Kidney epithelial cell (primary cell): Measurements from ENCODE around the gene ANK3. TPM values are rescaled to one million over a fixed set of nuclear protein-coding genes. Genes with fewer than 3 reads are reported as not detected.

Experiments
- DNase-seq: peaks from one replicate; pipeline ENCODE4 v3.0.0-alpha.2; 2010; ENCODE audit warnings: low read depth
- H3K27me3 ChIP-seq: 2 replicates; pipeline ENCODE4 v1.6.0; 2011; ENCODE audit warnings: low read length; ENCODE audit not compliant: control insufficient read depth, insufficient read depth
- H3K36me3 ChIP-seq: 2 replicates; pipeline ENCODE4 v1.5.1; 2011; ENCODE audit warnings: low read length; ENCODE audit not compliant: control insufficient read depth, insufficient read depth
- H3K4me3 ChIP-seq: 2 replicates; pipeline ENCODE4 v1.5.1; 2011; ENCODE audit warnings: low read depth, mild to moderate bottlenecking, control low read depth, low read length
- CTCF ChIP-seq: IDR thresholded peaks from 2 replicates; pipeline ENCODE4 v1.5.1; 2011; ENCODE audit warnings: mild to moderate bottlenecking, moderate library complexity, low read length, control low read depth, inconsistent platforms; ENCODE audit not compliant: insufficient read depth, poor library complexity, severe bottlenecking
- total RNA-seq: library from RNA; depleted of rRNA; stranded (reverse); fragments of >200 nt; gene quantifications from 2 replicates; pipeline ENCODE4 v1.2.3, GENCODE V29; 2015

The ANK3 gene
- total RNA-seq, 1 donor from 2014 or later: 14.8 TPM

DNA sequence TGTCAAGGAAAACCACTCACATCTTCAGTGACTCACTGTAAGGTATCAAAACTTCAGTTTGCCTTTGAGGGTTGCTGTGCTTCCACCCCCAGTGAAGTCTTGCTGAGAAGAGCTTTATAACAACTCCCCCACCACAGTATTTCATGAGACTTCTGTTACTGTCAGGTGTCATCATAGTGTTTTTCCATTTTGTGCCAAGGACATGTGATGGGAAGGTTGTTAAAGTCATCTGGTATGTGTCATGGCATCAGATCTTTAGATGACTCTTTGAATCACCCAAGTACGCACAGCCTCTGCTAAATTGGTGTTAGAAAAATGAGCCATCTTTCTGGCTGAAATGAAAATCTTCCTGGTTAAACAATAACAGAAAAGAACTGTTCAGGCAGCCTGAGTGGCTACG, 368.3 kb downstream of the ANK3 start:
- Histone ChIP-seq H3K27me3 (no peaks in the 10 kb centered on the region), H3K36me3 (no peaks in the 10 kb centered on the region), H3K4me3 (no peak overlapping the region)
- TF ChIP-seq CTCF: no peak
- DNase-seq: no peak

DNA sequence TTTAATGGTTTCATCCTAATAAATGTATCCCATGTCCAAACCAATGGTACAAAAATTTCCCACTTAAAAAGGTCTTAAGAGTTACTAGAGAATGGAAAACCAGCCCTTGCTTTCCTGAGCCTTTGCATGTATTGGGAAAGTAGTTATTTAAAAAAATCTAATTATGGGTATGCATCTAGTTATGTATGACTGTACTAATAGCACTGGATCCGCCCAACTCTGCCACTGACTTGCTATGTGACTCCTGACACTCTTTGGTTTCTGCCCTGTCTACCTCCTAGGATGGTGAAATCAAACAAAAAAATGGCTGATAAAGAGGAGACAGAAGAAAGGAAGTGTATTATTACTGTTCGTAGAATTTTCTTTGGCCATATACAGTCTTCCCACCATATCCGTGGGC, 372.9 kb downstream of the ANK3 start:
- H3K4me3 ChIP-seq: no peak overlapping the region
- no peak for DNase-seq
- H3K36me3 ChIP-seq: no peaks in the 10 kb centered on the region
- no peaks in the 10 kb centered on the region for H3K27me3 ChIP-seq
- TF ChIP-seq CTCF: no peak

DNA sequence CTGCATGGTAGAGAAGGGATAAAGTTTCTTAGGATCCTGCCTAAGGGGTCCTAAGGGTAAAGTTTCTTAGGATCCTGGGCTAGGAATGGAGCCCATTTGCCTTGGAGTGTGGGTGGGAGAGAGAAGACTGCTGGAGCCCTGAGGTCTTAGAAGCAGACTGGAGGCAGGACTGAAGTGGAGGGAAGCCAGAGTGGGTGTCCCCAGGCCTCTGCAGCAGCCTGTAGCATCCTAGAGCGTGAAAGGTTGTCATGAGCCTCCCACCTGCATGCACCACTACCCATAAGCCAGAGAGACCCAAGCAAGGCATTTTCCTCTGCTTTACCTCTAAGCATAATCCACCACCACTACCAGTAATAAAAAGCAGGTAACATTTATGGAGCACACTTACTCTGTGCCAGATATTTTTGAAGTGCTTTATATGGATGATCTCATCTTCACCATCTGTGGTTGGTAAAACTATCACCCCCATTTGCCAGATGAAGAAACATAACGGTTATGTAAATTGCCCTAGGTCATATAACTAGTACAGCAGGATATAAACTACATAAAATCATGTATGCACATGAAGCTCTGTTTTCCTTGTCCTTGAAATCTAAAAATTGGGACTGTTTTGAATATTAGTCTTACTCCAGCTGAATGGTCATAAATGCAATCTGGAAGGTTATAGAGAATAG, 379.8 kb downstream of the ANK3 start:
- H3K36me3 ChIP-seq: no peaks in the 10 kb centered on the region
- H3K4me3 ChIP-seq: no peak overlapping the region
- no peaks in the 10 kb centered on the region for H3K27me3 ChIP-seq
- no peak for TF ChIP-seq CTCF
- no peak for DNase-seq

GRCh38 chr10:60009276-60009675, 380.4 kb downstream of the ANK3 start:
- no peaks in the 10 kb centered on the region for H3K27me3 ChIP-seq
- DNase-seq: no peak
- H3K4me3 ChIP-seq: no peak overlapping the region
- no peak for TF ChIP-seq CTCF
- H3K36me3 ChIP-seq: no peaks in the 10 kb centered on the region

GRCh38 chr10:60008816-60009215, 380.9 kb downstream of the ANK3 start:
- TF ChIP-seq CTCF: no peak
- no peaks in the 10 kb centered on the region for H3K27me3 ChIP-seq
- H3K36me3 ChIP-seq: no peaks in the 10 kb centered on the region
- no peak for DNase-seq
- no peak overlapping the region for H3K4me3 ChIP-seq

GRCh38 chr10:60006062-60006461, 383.6 kb downstream of the ANK3 start:
- no peaks in the 10 kb centered on the region for H3K36me3 ChIP-seq
- no peak for TF ChIP-seq CTCF
- no peak overlapping the region for H3K4me3 ChIP-seq
- no peaks in the 10 kb centered on the region for H3K27me3 ChIP-seq
- DNase-seq: no peak
